GM20000 (cell line): ENCODE results near the gene SEC22B.
A peak's percentile ranks its signal among the peaks of the same experiment; 100 is the strongest.
"Not testable (repeated sequence)": the region's sequence is repeated elsewhere in the genome, so short reads cannot be mapped to it uniquely, and the experiment has no call there.

ENCODE experiments used
- DNase-seq: peaks from one replicate; pipeline ENCODE4 v3.0.0; 2012; ENCODE audit warnings: low spot score

The SEC22B gene

DNA sequence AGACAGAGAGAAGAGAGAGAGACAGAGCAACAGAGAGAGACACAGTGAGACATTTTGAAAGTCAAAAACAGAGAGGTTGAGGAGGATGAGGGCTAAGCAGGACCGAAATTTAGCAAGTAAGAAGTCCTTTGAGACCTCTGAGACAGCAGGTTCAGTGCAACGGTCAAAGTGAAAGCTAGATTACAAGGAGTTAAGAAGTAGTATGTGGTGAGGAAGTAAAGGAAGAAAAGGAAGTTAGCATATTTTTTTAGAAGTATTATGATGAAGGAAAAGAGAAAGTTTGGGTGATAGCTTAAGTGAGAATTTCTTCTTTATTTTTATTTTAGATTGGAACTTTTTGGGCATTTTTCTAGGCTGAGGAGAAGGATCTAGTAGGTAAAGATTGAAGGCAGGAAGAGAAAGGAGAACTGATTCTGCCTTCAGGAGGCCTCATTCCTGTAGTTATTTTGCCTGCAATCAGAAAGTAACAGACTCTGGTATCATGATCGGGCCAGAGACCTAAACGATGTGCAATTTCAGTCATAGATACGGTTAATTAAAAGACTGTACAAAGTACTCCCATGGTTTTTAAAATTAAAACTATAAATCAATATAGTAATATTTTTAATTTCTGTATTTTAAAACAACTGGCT is 53.9 kb downstream of the SEC22B start:
- DNase-seq: not testable (repeated sequence)

DNA sequence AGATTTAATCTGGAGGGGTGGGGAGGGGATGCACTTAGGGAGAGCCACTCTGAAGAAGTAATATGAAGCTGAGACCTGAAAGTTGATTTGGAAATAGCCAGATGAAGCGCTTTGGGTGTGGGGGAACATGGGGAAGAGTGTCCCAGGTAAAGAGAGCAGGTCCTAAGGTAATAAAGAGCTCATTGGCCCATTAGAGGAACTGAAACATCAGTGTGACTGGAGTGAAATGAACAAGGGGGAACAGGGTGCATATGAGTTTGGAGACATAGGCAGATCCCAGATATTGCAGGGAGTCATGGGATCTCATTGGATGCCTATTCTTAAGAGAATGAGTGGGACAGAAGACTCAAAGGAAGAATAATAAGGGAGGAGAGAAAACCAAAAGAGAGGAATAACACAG is 54.5 kb downstream of the SEC22B start:
- not testable (repeated sequence) for DNase-seq

DNA sequence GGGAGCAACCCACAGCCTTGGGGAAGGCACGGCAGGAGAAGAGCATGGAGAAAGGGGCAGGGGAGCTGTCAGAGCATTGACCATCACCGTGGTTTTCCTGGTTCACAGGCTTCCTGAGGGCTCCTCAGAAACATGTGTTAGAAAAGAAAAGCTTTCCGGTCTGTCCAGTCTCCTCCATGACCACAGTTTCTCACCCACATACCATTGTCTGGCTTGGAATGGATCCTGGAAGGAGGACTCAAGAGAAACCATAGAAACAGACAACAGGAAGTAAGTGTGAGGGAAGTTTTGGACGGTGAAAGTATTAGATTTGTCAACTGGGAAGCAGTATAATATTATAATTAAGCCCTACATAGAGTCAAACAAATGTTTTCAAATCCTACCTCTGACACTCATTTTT is 55.8 kb downstream of the SEC22B start:
- DNase-seq: not testable (repeated sequence)

DNA sequence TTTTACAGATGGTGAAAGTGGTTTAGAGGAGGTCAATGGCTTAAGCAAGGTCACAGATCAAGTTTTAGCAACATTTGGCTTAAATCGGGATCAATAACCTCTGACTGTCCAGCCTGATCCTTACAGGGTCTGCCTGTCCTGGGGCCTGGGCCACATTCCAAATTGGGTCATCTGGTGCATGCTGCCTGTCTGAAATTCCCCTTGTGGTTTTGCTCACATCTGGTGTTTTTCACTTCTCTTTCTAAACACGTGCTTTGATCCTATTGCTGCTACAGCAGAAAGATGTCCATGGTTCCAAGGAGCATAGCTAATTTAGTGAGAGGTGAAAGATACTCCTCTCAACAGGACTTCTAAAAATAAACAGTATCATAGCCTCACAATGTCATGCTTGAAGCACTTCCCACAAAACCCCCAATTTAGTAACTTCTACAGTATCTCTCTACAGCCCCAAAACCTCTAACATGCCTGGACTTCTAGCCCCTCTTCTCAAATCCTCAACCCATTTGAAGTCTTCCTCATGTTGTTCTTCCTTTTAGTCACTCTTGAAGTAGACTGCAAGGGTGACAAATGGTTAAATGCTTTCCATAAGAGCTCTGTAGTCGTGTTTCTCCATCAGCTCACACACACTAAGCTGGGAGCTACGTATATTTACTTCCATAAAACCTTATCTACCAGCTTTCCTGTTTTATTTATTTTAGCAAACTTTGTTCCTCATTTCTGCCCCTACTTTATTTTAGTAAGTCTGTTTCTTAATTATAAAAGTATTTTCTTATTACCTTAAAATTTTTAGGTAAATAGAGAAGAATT is 58.7 kb downstream of the SEC22B start:
- peak; percentile 3 for DNase-seq

DNA sequence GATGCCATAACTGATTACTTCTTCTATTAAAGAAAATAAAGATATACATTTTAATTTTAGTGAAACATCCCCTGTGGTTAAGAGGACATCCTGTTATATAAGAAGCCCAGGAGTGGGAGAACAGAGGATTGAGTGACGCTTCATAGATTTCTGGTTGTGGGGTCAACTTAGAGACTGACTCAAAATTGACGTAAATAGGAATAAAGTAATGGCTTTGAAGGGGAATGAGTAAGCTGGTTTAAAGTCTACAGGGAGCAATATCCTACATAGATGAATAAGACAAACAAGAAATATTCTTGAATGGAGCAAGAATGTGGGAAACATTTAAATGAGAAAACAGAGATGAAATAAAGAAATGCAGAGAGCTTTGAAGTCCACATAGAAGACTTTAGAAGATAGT is 60.2 kb downstream of the SEC22B start:
- not testable (repeated sequence) for DNase-seq

DNA sequence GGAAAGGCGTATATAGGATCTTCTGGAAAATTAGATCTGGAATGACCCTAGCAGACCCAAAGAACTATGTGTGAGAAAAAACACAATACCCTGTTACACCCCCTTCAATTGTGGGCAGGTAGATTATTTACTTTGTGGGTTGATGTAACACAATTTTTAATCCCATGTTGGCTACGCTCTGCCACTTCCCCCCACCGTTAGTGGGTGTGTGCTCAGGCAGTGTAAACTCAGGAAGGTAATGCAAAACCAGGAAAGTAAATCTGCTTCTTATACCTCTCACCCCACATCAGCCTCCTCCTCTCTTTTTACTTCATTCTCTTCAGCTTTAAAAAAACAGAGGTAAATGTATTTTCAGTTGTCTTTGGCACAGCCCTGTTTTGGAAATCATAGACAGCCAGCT is 63.2 kb downstream of the SEC22B start:
- DNase-seq: not testable (repeated sequence)

DNA sequence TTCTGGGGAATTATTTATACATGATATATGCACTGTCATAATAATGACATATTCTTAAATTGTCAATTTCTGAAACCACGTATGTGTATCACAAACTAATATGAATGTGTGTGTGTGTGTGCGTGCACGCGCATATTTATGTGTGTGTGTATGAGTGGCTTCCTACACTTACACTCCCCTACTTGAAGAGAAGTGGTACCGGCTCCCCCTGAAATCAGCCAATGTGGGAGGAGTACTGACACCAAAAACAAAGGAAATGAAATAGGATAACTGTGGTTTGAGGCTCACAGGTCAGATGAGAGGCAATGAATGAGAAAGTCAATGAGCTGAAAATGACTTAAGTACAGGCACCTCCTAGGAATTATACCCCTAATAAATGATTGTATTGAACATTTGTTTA is 64.1 kb downstream of the SEC22B start:
- not testable (repeated sequence) for DNase-seq

DNA sequence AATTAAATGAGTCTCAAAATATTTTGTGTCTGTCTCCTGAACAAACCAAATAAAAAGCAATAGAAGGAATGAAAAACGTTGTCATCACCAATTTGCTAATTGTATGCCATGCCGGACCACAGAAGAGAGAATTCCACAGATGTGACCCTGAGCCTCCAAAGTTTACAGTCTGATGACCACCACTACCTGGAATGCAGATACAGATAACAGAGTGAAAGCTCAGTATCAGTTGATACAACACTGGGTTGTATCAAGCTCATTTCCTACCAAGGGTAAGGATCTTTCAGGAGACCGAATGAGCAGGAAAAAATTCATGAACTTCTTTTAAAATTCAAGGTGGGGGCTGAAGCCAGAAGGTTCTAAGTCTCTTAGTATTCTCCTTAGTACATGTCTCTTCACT is 64.5 kb downstream of the SEC22B start:
- not testable (repeated sequence) for DNase-seq

DNA sequence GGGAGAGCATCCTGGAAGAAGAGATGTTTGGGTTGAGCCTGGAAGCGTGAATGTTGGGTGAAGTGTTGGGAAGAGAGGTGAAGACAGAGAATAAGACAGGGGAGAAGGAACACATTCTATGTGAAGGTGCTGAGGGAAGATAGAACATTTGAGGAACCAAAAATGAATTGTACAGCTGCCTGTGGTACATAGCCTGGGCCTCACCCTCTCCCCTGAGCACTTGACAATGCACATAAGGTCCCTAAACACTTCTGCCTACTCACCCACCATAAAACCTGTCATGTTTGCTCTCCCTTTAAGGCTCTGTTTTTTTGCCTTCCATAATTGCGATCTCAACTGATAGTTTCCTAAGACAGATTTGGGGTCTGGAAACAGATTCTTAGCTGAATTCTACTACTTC is 65.3 kb downstream of the SEC22B start:
- DNase-seq: not testable (repeated sequence)

DNA sequence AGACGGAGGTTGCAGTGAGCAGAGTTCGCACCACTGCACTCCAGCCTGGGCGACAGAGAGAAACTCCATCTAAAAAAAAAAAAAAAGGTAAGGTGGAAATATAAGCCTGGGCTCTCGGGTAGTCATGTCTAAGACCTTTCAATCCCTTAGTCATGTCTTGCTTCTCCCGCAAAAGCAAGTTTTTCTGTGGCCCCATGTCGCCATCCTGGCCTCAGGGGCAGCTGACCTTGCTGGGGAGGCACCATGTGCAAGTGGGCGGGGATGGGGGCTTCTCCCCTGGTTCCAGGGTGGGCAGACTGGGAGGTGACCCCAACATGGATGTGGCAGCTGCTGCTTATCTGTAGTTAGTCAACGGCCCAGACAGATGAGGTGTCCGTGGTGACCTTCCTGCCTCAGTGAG is 66.7 kb downstream of the SEC22B start:
- DNase-seq: not testable (repeated sequence)

DNA sequence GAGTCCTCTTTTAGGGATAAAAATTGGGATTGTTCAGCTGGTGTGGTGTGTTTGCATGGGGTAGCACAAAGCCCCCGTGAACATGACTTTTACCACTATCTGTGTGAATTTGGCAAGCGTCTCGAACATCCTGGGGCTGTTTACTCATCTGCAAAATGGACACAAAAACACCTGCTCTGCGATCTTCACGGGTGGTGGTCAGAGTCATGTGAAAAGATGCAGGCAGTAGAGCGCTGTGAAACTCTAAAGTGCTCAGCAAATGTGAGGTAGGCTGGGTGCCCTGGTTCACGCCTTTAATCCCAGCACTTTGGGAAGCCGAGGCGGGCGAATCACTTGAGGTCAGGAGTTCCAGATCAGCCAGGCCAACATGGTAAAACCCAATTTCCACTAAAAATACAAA is 67.1 kb downstream of the SEC22B start:
- DNase-seq: not testable (repeated sequence)

DNA sequence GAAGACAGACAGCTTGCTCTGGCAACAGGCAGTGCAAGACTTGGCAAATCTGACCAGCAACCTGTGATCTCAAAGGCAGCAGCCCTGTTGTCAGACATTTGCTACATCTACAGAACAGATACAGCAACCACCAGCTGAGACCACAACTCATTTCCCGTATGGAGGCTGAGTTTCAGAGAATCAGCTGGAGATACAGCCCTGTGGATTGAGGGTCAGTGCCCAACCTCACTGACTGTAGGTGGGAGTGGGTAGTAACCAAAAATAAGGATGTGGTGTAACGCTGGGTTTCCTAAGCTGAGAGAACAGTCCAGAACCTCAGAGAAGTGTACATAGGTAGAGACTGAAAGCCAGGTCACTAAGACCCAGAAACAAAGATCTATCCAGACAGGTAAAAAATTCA is 71.0 kb downstream of the SEC22B start:
- DNase-seq: not testable (repeated sequence)

DNA sequence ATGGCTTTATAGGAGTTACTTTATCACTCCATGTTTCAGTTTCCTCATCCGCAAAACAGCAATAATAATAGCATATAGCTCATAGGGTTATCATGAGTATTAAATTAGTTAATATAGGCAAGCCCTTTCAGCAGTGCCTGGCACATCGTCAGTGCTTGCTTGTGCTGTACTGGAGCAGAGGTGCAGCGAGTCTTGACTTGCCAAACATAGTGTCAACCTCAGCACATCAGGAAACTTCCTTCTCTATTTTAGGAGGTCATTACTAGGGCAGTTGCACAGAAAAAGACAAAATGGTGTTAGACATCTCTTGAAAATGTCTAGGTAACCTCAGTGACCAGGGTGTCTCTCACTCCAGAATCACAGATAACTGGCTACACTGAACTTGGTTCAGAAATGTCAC is 72.6 kb downstream of the SEC22B start:
- not testable (repeated sequence) for DNase-seq

DNA sequence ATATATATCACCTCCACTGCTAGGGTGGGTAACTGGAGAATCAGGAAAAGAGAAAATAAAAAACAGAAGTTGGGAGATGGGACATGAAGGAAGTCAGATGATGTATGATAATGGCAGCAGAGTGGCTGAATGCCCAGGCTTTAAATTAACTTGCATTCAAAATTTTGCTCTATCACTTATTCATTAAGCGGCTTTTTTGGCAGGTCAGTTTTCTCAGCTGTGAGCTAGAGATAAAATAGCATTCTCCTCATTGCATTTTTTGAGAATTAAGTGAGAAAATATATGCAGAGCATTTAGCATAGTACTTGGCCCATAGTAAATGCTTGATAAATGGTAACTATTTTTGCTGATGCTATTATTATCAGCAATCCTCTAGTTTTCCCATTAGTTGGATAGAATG is 74.7 kb downstream of the SEC22B start:
- DNase-seq: not testable (repeated sequence)
